HEK293 (cell line): ENCODE data around the gene HES2.

Experiments used
- CTCF ChIA-PET: fragments of 350-600 bp; formaldehyde crosslinking; extraction: SDS; loops from one replicate; lab custom pipeline; 2021; ENCODE audit warnings: antibody characterized with exemption; lab: Yijun Ruan, JAX
- POLR2A ChIA-PET: fragments of 300-600 bp; formaldehyde crosslinking; extraction: SDS; loops from one replicate; lab custom pipeline; 2020; ENCODE audit warnings: antibody characterized with exemption, inconsistent platforms; lab: Yijun Ruan, JAX
- H3K27ac ChIP-seq: fragments of 200-500 bp; sonication (Bioruptor generic); 2 replicates; pipeline ENCODE4 v1.5.1; 2014; ENCODE audit warnings: low read depth, low read length, control low read depth, inconsistent platforms; ENCODE audit errors: extremely low read depth
- H3K36me3 ChIP-seq, 2 experiments: fragments of 200-500 bp in 1 of 2; sonication (Bioruptor generic) in 1 of 2; 1 replicate in 1 of 2; 2 replicates in 1 of 2; pipeline ENCODE4 v1.5.1; 2014 to 2017; ENCODE audit warnings: inconsistent platforms in 2 of 2, low read length in 2 of 2; ENCODE audit not compliant: control insufficient read depth in 2 of 2, insufficient read depth in 1 of 2
- H3K4me1 ChIP-seq: fragments of 200-500 bp; sonication (Bioruptor generic); 2 replicates; pipeline ENCODE4 v1.5.1; 2014; ENCODE audit warnings: mild to moderate bottlenecking, low read length, inconsistent platforms; ENCODE audit not compliant: control insufficient read depth, insufficient read depth
- H3K4me3 ChIP-seq: 2 replicates; pipeline ENCODE4 v1.5.1; 2011; ENCODE audit warnings: low read depth, mild to moderate bottlenecking, control low read depth, low read length, moderate library complexity
- H3K9me3 ChIP-seq: fragments of 200-500 bp; sonication (Bioruptor generic); 2 replicates; pipeline ENCODE4 v1.5.1; 2014; ENCODE audit warnings: low read depth, low read length, inconsistent platforms; ENCODE audit not compliant: control insufficient read depth, insufficient read depth
- KLF7 ChIP-seq: fragments of 450-650 bp; formaldehyde crosslinking; IDR thresholded peaks from 2 replicates; pipeline ENCODE4 v1.5.1; 2016; ENCODE audit warnings: missing biosample characterization, missing genetic modification characterization, borderline replicate concordance
- PRDM1 ChIP-seq: fragments of 450-650 bp; formaldehyde crosslinking; IDR thresholded peaks from 2 replicates; pipeline ENCODE4; 2016; ENCODE audit warnings: missing biosample characterization, missing genetic modification characterization
- REPIN1 ChIP-seq: fragments of 450-650 bp; formaldehyde crosslinking; IDR thresholded peaks from 2 replicates; pipeline ENCODE4 v1.5.1; 2017; ENCODE audit warnings: missing biosample characterization, missing genetic modification characterization, low read depth
- SETDB1 ChIP-seq: IDR thresholded peaks from one replicate; pipeline ENCODE4 v1.6.1; 2017; ENCODE audit warnings: mild to moderate bottlenecking, low read length, moderate library complexity, mixed read lengths; ENCODE audit not compliant: insufficient read length
- SP7 ChIP-seq: fragments of 450-650 bp; formaldehyde crosslinking; IDR thresholded peaks from 2 replicates; pipeline ENCODE4 v1.5.1; 2016; ENCODE audit warnings: missing biosample characterization, missing genetic modification characterization
- TCF7L2 ChIP-seq: IDR thresholded peaks from 2 replicates; pipeline ENCODE4 v1.6.1; 2011; ENCODE audit warnings: low read depth, mild to moderate bottlenecking, inconsistent platforms, low read length, moderate library complexity, borderline replicate concordance
- TRIM28 ChIP-seq: IDR thresholded peaks from 2 replicates; pipeline ENCODE4 v1.6.1; 2011; ENCODE audit warnings: low read length, control low read depth, borderline replicate concordance
- WT1 ChIP-seq: fragments of 450-650 bp; formaldehyde crosslinking; IDR thresholded peaks from 2 replicates; pipeline ENCODE4 v1.5.1; 2016; ENCODE audit warnings: missing biosample characterization, missing genetic modification characterization
- YY1 ChIP-seq: fragments of 450-650 bp; formaldehyde crosslinking; IDR thresholded peaks from 2 replicates; pipeline ENCODE4 v1.5.1; 2018; ENCODE audit warnings: missing biosample characterization, missing genetic modification characterization
- ZBTB17 ChIP-seq: fragments of 450-650 bp; formaldehyde crosslinking; IDR thresholded peaks from 2 replicates; pipeline ENCODE4 v1.5.1; 2016; ENCODE audit warnings: missing biosample characterization, missing genetic modification characterization
- ZBTB20 ChIP-seq: fragments of 450-650 bp; formaldehyde crosslinking; IDR thresholded peaks from 2 replicates; pipeline ENCODE4 v1.5.1; 2016; ENCODE audit warnings: missing biosample characterization, missing genetic modification characterization
- ZBTB7A ChIP-seq: fragments of 450-650 bp; formaldehyde crosslinking; IDR thresholded peaks from 2 replicates; pipeline ENCODE4 v1.5.1; 2016; ENCODE audit warnings: low read depth, missing biosample characterization, missing genetic modification characterization
- ZEB2 ChIP-seq: fragments of 450-650 bp; formaldehyde crosslinking; IDR thresholded peaks from 2 replicates; pipeline ENCODE4 v1.5.1; 2016; ENCODE audit warnings: missing biosample characterization, missing genetic modification characterization
- ZNF10 ChIP-seq: fragments of 450-650 bp; formaldehyde crosslinking; IDR thresholded peaks from 2 replicates; pipeline ENCODE4 v1.5.1; 2017; ENCODE audit warnings: missing biosample characterization, missing genetic modification characterization
- ZNF2 ChIP-seq: fragments of 450-650 bp; formaldehyde crosslinking; IDR thresholded peaks from 2 replicates; pipeline ENCODE4 v1.5.1; 2016; ENCODE audit warnings: missing biosample characterization, missing genetic modification characterization
- ZNF23 ChIP-seq: fragments of 450-650 bp; formaldehyde crosslinking; IDR thresholded peaks from 2 replicates; pipeline ENCODE4 v1.5.1; 2016; ENCODE audit warnings: missing biosample characterization, missing genetic modification characterization, borderline replicate concordance
- ZNF302 ChIP-seq: fragments of 450-650 bp; formaldehyde crosslinking; IDR thresholded peaks from 2 replicates; pipeline ENCODE4 v1.5.1; 2016; ENCODE audit warnings: missing biosample characterization, missing genetic modification characterization, low read depth
- ZNF366 ChIP-seq: fragments of 450-650 bp; formaldehyde crosslinking; conservative IDR thresholded peaks from 2 replicates; pipeline ENCODE4 v1.5.1; 2016; ENCODE audit warnings: missing biosample characterization, missing genetic modification characterization
- ZNF398 ChIP-seq: fragments of 450-650 bp; formaldehyde crosslinking; IDR thresholded peaks from 2 replicates; pipeline ENCODE4 v1.5.1; 2017; ENCODE audit warnings: missing biosample characterization, missing genetic modification characterization
- ZNF433 ChIP-seq: fragments of 450-650 bp; formaldehyde crosslinking; IDR thresholded peaks from 2 replicates; pipeline ENCODE4 v1.5.1; 2016; ENCODE audit warnings: missing biosample characterization, missing genetic modification characterization, low read depth
- ZNF580 ChIP-seq: fragments of 450-650 bp; formaldehyde crosslinking; IDR thresholded peaks from 2 replicates; pipeline ENCODE4 v1.5.1; 2016; ENCODE audit warnings: missing biosample characterization, missing genetic modification characterization
- ZNF701 ChIP-seq: fragments of 450-650 bp; formaldehyde crosslinking; IDR thresholded peaks from 2 replicates; pipeline ENCODE4 v1.5.1; 2016; ENCODE audit warnings: missing biosample characterization, missing genetic modification characterization
- TF ChIP-seq, protein P1 (sequence below): fragments of 450-650 bp; formaldehyde crosslinking; IDR thresholded peaks from 2 replicates; pipeline ENCODE4 v1.5.1; 2017; ENCODE audit warnings: missing biosample characterization, missing genetic modification characterization
- TF ChIP-seq, protein P2 (sequence below): fragments of 450-650 bp; formaldehyde crosslinking; IDR thresholded peaks from 2 replicates; pipeline ENCODE4 v1.5.0; 2017; ENCODE audit warnings: missing biosample characterization, missing genetic modification characterization, borderline replicate concordance

HES2 gene

GRCh38 chr1:6370006-6370405, 49.7 kb downstream of the HES2 start:
- POLR2A ChIA-PET: interaction anchor here (1.2 kb wide), 1 partner anchor 24 kb away, joined by 3 read pairs; the partner anchor contains the start of gene ACOT7
- no peak overlapping the region for H3K27ac ChIP-seq
- H3K9me3 ChIP-seq: no peaks in the 10 kb centered on the region
- no peak for TF ChIP-seq TCF7L2
- TF ChIP-seq ZNF23 (tag by site-specific recombination): no peak
- TF ChIP-seq ZNF366 (tag by site-specific recombination): no peak
- TF ChIP-seq ZNF580 (tag by site-specific recombination): no peak
- TF ChIP-seq ZBTB7A (tag by site-specific recombination): no peak
- TF ChIP-seq ZNF701 (tag by site-specific recombination): no peak
- H3K4me1 ChIP-seq: no peaks in the 10 kb centered on the region
- H3K36me3 ChIP-seq: peaks cover 0 to 11% of the 10 kb centered on the region in 2 experiments; a peak in 1 of 3 replicates
- H3K4me3 ChIP-seq: no peak overlapping the region
- CTCF ChIA-PET: interaction anchor here (0.6 to 1.8 kb wide), 3 partner anchors 27 to 44 kb away, joined by 4 to 6 read pairs (median 4); no protein-coding TSS in a partner anchor

GRCh38 chr1:6367381-6368012, 52.2 kb downstream of the HES2 start:
- no peak for TF ChIP-seq ZNF10 (tag by site-specific recombination)
- peak; percentile 71 for TF ChIP-seq SETDB1
- ChIA-PET CTCF (interaction anchor here (0.5 to 1.3 kb wide), 6 partner anchors 9 to 120 kb away, joined by 3 to 5 read pairs (median 3); no protein-coding TSS in a partner anchor), POLR2A (interaction anchor here (0.5 kb wide), 1 partner anchor 33 kb away, joined by 5 read pairs; no protein-coding TSS in a partner anchor)
- no peak overlapping the region for H3K4me3 ChIP-seq
- H3K27ac ChIP-seq: no peak overlapping the region
- H3K9me3 ChIP-seq: no peaks in the 10 kb centered on the region
- no peaks in the 10 kb centered on the region for H3K4me1 ChIP-seq
- peaks cover 0 to 11% of the 10 kb centered on the region in 2 experiments; a peak in 1 of 3 replicates for H3K36me3 ChIP-seq

GRCh38 chr1:6365047-6365446, 54.7 kb downstream of the HES2 start:
- Histone ChIP-seq H3K27ac (no peak overlapping the region), H3K4me3 (no peak overlapping the region), H3K36me3 (peaks cover 0 to 11% of the 10 kb centered on the region in 2 experiments; a peak in 1 of 3 replicates), H3K4me1 (peaks cover 3% of the 10 kb centered on the region; the same call in 1 of the 2 replicates), H3K9me3 (no peaks in the 10 kb centered on the region)
- ChIA-PET POLR2A (no interaction called here), CTCF (interaction anchor here (0.7 to 4.9 kb wide), 2 partner anchors 39 to 128 kb away, joined by 4 to 53 read pairs; no protein-coding TSS in a partner anchor)
- TF ChIP-seq KLF7 (no peak), YY1 (tag by site-specific recombination) (no peak), ZNF433 (tag by site-specific recombination) (no peak), ZNF398 (tag by site-specific recombination) (no peak), REPIN1 (tag by site-specific recombination) (no peak), ZEB2 (tag by site-specific recombination) (no peak), ZNF2 (tag by site-specific recombination) (no peak), PRDM1 (no peak), WT1 (tag by site-specific recombination) (peak; percentile 44), SP7 (tag by site-specific recombination) (0 out of 2 replicates have a peak, but pooled peaks have one; percentile 17), ZBTB20 (no peak), ZNF302 (tag by site-specific recombination) (no peak), TRIM28 (peak; percentile 72), ZBTB17 (tag by site-specific recombination) (peak; percentile 27; the same call in 1 of the 2 replicates)
- TF ChIP-seq, protein P1, sequence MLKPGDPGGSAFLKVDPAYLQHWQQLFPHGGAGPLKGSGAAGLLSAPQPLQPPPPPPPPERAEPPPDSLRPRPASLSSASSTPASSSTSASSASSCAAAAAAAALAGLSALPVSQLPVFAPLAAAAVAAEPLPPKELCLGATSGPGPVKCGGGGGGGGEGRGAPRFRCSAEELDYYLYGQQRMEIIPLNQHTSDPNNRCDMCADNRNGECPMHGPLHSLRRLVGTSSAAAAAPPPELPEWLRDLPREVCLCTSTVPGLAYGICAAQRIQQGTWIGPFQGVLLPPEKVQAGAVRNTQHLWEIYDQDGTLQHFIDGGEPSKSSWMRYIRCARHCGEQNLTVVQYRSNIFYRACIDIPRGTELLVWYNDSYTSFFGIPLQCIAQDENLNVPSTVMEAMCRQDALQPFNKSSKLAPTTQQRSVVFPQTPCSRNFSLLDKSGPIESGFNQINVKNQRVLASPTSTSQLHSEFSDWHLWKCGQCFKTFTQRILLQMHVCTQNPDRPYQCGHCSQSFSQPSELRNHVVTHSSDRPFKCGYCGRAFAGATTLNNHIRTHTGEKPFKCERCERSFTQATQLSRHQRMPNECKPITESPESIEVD (tag by site-specific recombination): no peak
- TF ChIP-seq, protein P2, sequence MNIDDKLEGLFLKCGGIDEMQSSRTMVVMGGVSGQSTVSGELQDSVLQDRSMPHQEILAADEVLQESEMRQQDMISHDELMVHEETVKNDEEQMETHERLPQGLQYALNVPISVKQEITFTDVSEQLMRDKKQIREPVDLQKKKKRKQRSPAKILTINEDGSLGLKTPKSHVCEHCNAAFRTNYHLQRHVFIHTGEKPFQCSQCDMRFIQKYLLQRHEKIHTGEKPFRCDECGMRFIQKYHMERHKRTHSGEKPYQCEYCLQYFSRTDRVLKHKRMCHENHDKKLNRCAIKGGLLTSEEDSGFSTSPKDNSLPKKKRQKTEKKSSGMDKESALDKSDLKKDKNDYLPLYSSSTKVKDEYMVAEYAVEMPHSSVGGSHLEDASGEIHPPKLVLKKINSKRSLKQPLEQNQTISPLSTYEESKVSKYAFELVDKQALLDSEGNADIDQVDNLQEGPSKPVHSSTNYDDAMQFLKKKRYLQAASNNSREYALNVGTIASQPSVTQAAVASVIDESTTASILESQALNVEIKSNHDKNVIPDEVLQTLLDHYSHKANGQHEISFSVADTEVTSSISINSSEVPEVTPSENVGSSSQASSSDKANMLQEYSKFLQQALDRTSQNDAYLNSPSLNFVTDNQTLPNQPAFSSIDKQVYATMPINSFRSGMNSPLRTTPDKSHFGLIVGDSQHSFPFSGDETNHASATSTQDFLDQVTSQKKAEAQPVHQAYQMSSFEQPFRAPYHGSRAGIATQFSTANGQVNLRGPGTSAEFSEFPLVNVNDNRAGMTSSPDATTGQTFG (tag by site-specific recombination): no peak
